ENCODE results near the gene AFF3. TPM values are rescaled to one million over a fixed set of nuclear protein-coding genes. Genes with fewer than 3 reads are reported as not detected.

Gene AFF3
- total and polyA plus RNA-seq, 2 experiments from 2014 or later: 7.3 to 7.8 TPM

- Histone ChIP-seq H3K9me2 (replicated peaks; ENCODE audit: insufficient read depth) (no peaks in the 10 kb centered on the region), H3K27ac (no peak overlapping the region), H3K27me3 (no peaks in the 10 kb centered on the region), H4K20me1 (ENCODE audit: insufficient read depth, poor library complexity, severe bottlenecking) (no peaks in the 10 kb centered on the region), H2AFZ (no peak overlapping the region), H3K4me1 (ENCODE audit: insufficient read depth) (no peaks in the 10 kb centered on the region), H3K36me3 (replicated peaks; ENCODE audit: insufficient read depth, low read depth) (no peaks in the 10 kb centered on the region), H3K4me3 (no peak overlapping the region), H3K9me3 (ENCODE audit: low read depth) (no peaks in the 10 kb centered on the region), H3K79me2 (no peaks in the 10 kb centered on the region), H3K4me2 (no peak overlapping the region)
- TF ChIP-seq CTCF (IDR thresholded peaks at IDR 0.05; ENCODE audit: poor library complexity) (no peak), EZH2 (IDR thresholded peaks at IDR 0.05; ENCODE audit: borderline replicate concordance) (no peak), EZH2phosphoT487 (IDR thresholded peaks at IDR 0.05; ENCODE audit: low read depth, severe bottlenecking, unreplicated experiment) (no peak)
- no peak for DNase-seq (ENCODE audit: low spot score)
- 99% methylated on average over 7 of the region's 7 CpGs for WGBS (ENCODE audit: low lambda C conversion rate, missing lambda C conversion rate)
Measured at GRCh38 chr2:100039291-100039980, 103.0 kb downstream of the AFF3 start.

GRCh38 chr2:100038011-100038410 is 104.4 kb downstream of the AFF3 start:
- no peak overlapping the region for H3K27ac ChIP-seq
- H3K79me2 ChIP-seq: no peaks in the 10 kb centered on the region
- no peak overlapping the region for H3K4me2 ChIP-seq
- no peak overlapping the region for H2AFZ ChIP-seq
- 73% methylated on average over 6 of the region's 6 CpGs for WGBS (ENCODE audit: low lambda C conversion rate, missing lambda C conversion rate)
- H3K36me3 ChIP-seq (replicated peaks; ENCODE audit: insufficient read depth, low read depth): no peaks in the 10 kb centered on the region
- H4K20me1 ChIP-seq (ENCODE audit: insufficient read depth, poor library complexity, severe bottlenecking): no peaks in the 10 kb centered on the region
- no peaks in the 10 kb centered on the region for H3K9me2 ChIP-seq (replicated peaks; ENCODE audit: insufficient read depth)
- H3K27me3 ChIP-seq: no peaks in the 10 kb centered on the region
- H3K4me3 ChIP-seq: no peak overlapping the region
- no peaks in the 10 kb centered on the region for H3K9me3 ChIP-seq (ENCODE audit: low read depth)
- TF ChIP-seq EZH2phosphoT487 (IDR thresholded peaks at IDR 0.05; ENCODE audit: low read depth, severe bottlenecking, unreplicated experiment): no peak
- no peak for TF ChIP-seq EZH2 (IDR thresholded peaks at IDR 0.05; ENCODE audit: borderline replicate concordance)
- no peak for TF ChIP-seq CTCF (IDR thresholded peaks at IDR 0.05; ENCODE audit: poor library complexity)
- DNase-seq (ENCODE audit: low spot score): no peak
- H3K4me1 ChIP-seq (ENCODE audit: insufficient read depth): no peaks in the 10 kb centered on the region

- Histone ChIP-seq H3K27ac (no peak overlapping the region), H4K20me1 (ENCODE audit: insufficient read depth, poor library complexity, severe bottlenecking) (no peaks in the 10 kb centered on the region), H3K4me3 (no peak overlapping the region), H3K9me2 (replicated peaks; ENCODE audit: insufficient read depth) (no peaks in the 10 kb centered on the region), H3K79me2 (no peaks in the 10 kb centered on the region), H3K27me3 (no peaks in the 10 kb centered on the region), H3K36me3 (replicated peaks; ENCODE audit: insufficient read depth, low read depth) (no peaks in the 10 kb centered on the region), H3K4me1 (ENCODE audit: insufficient read depth) (no peaks in the 10 kb centered on the region), H3K9me3 (ENCODE audit: low read depth) (no peaks in the 10 kb centered on the region), H2AFZ (no peak overlapping the region), H3K4me2 (no peak overlapping the region)
- TF ChIP-seq CTCF (IDR thresholded peaks at IDR 0.05; ENCODE audit: poor library complexity): no peak
- TF ChIP-seq EZH2phosphoT487 (IDR thresholded peaks at IDR 0.05; ENCODE audit: low read depth, severe bottlenecking, unreplicated experiment): no peak
- no peak for TF ChIP-seq EZH2 (IDR thresholded peaks at IDR 0.05; ENCODE audit: borderline replicate concordance)
- no peak for DNase-seq (ENCODE audit: low spot score)
- WGBS (ENCODE audit: low lambda C conversion rate, missing lambda C conversion rate): 89% methylated on average over 4 of the region's 4 CpGs
Measured at GRCh38 chr2:100036793-100037192, 105.6 kb downstream of the AFF3 start.

Data from hepatocyte (in vitro differentiated cells).